Measurements from ENCODE around the gene GTPBP4. TPM values are rescaled to one million over a fixed set of nuclear protein-coding genes. Genes with fewer than 3 reads are reported as not detected.

Gene GTPBP4
- polyA plus RNA-seq, 1 donor: 49.3 TPM

DNA sequence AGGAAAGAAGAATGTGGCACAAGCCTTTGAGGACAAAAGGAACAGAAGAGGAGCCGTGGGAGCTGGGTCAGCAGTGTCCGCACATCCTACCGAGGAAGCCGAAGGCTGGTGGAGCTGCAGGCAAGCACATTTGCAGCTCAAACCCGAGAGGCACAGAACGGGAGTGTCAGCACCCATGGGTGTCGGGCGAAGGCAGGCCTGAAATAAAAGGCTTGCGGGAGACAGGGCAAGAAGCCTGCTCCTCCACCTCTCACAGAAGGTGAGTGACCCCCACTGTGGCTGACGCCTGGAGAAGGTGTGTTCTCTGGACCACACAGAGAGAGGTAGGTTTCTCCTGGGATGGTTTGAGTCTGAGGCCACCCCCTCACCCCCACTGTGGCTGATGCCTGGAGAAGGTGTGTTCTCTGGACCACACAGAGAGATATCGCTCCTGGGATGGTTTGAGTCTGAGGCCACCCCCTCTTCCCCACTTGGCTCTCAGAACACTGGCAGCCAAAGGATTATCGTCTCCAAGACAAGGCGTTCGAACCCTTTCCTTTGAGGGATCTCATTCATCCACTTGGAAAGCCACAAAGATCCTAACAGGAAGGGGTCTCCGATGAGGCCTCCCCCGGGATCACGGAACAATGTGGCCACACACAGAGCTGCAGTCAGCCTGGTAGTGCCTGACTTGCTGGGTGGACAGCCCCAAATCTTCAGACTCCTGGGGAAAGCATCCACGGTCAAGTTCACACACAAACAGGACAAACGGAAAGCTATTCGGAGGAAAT is 21.6 kb upstream of the GTPBP4 start:
- no peak for DNase-seq (ENCODE audit: low read depth)

DNA sequence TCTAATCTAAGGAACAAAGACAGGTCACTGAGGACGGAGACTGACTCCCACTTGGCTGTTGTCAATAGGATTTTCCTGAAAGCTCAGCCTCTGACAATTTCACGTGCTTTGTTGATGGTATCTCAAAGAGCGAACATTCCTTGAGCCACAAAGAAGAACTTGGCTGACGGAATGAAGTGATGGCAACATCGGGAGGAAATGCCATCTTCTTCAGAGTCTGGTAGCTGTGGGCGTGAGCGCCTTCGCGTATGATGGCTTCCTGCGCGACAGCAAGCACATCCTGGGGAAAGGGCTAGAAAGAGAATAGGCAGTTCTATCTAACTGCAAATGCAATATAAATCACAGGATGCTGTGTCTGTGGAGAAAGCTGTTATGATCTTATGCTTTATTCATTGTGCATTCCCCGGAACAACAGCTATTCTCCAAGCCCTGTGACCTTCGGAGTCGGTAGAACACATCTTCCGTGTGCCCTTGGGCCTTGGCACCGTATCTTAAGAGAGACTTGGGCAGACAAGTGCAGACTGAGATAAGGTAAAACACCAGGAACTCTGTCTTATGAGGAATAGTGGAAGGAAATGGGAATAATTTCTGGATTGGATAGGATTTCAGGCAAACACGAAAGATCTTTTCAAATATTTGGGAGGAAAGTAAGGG is 19.6 kb upstream of the GTPBP4 start:
- no peak for DNase-seq (ENCODE audit: low read depth)

DNA sequence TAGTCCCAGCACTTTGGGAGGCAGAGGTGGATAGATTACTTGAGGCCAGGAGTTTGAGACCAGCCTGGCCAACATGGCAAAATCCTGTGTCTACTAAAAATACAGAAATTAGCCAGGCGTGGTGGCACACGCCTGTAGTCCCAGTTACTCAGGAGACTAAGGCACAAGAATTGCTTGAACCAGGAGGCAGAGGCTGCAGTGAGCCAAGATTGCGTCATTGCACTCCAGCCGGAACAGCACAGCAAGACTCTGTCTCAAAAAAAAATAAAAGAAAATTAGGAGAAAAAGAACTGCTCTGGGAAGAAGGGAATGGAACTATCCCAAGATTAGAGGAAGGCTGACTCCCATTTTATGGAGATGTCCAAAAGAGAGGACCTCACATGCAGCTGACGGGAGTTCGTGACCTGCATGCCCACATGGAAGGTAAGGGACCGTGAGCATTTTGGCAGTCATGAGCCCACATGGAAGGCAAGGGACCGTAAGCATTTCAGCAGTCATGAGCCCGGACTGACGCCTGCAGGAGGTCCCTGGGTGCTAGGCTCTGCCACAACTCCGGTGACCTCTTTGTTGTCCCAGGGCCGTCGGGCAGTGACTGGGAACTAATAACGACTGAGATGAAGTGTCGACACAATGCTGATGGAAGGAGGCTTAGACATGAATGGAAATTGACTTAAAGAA is 18.6 kb upstream of the GTPBP4 start:
- DNase-seq (ENCODE audit: low read depth): no peak

DNA sequence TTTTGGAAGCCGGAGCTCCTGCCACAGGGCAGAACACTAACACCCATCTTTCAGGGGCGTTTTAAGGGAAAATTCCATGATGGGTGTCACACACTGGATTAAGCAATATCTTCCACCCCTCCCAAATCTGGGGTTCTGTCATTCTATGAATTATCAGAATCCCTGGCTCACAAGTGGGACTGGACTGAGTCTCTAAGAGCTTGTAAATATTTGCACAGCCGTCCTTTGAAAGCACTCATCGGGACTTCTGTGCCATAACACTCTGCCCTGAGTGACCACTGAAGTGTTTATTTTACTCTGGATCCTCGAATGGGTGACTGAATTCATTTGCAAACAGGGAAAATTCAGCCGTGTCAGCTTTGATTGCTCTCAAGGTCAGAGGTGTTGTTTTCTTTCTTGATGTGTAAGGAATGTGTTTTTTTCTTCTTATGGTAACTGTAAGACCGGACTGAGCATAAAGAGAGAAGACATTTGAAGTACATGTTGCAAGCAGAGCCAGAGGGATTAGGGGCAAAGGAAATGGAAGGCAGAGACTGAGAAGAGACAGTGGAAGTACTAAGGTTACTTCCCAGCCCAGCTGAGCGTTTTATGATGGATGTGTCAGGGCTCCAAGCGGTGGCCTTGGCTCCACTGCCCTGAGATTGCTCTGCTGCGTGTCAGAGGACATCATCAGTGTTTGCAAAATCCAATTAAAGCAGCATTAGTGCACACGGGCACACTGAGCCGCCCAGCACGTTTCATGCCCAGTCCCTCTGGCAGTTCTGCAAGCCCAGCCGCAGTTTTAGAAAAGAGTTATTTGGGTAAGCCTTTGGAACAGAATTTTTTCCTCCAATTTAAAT is 17.7 kb upstream of the GTPBP4 start:
- no peak for DNase-seq (ENCODE audit: low read depth)

DNA sequence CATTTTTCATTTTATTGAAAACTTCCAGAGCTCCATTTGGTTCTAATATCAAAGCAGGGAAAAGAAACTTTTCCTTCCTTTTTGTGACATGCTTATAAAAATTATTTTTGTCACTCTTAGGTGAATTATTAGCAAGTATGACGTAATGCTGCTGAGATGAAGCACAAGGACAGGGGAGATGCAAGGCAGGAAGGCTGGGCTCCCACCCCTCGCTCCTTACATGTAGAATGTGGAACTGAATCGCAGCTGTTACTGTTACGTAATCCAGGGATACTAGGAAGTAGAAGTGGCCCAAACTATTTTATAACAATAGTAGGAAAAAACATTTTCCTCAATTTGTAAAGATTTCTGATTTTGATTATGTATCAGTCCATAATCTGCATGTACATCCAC is 17.1 kb upstream of the GTPBP4 start:
- no peak for DNase-seq (ENCODE audit: low read depth)

DNA sequence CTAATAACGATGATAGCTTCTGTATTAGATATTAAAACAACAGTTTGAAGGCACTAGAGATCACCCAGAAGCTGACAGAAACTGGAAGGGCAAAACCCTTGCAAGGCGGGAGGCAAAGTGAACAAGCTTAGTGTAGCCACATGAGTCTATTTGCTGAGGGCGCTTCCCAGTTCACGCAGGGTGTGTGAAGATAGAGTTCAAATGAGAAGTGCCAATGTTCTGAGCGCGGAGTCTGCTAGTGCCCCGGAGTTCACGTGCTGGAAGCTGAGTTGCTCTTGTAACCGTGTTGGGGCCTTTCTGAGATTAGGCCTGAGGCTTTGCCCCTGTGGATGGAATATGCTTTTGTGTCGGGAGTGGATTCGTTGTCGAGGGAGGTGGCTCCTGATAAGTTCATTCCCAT is 16.6 kb upstream of the GTPBP4 start:
- DNase-seq (ENCODE audit: low read depth): no peak

DNA sequence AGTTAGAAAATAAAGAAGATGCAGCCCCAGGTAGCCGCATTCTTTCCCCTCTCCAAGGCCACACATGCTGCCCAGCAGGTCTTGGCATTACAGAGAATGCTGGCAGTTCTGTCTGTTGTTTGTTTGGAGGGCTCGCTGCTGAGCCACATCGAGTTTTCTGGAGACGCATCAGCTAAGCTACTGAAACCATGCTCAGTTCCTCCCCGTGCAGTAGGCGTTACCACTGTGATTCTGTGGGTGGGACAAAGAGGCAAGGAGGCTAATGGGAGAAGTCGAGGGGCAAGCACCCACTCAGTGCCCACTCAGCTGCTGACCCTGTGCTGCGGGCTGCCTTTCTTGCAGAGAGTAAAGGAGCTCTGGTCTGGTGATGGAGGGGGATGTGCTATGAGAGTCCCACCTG is 15.5 kb upstream of the GTPBP4 start:
- no peak for DNase-seq (ENCODE audit: low read depth)

DNA sequence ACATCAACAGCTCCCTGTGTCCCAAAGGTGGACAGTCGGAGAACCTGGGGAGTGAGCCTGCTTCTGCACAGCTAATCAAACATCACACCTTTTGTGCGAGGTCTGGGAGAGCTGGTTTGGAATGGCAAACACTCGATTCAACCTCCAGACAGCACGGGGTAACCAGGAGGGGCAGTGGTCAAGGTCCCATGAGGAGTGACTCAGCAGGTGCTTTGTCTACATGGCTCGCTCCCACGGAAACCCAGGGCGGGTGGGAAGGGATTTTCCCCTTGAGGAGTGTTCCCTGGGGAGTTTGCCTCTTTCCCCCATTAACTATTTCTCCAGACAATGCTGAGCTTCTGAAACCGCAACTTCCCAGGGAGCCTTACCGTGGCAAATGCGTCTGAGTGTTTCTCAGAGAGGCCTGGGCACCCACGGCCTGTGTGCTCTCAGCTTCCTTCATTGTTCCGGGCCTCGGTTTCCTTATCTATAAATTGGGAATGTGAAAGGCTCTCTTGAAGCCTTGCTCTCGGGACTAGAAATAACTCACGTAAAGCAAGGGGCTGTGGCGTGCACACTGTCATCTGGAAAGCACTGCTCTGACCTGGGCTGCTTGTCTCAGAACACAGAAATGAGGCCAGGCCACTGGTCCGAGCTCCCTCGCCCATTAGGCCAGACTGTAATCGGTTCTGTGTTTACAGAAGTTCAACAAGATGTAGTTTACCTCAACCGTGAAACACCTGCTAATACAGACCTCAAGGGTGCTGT is 14.0 kb upstream of the GTPBP4 start:
- DNase-seq (ENCODE audit: low read depth): no peak

DNA sequence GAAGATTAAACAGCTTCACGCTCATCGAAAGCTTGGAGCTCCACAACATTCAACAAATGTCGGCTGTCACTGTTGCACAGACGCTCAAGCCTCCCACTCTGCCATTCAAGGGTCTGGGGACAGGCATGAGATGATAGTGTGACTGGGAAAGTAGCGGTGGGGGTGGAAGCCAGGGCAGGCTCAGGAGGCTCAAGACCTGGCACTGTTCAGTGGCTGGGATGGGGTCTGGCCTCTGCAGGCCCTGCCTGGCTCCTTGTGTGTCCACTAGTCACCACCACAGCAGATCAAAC is 13.5 kb upstream of the GTPBP4 start:
- no peak for DNase-seq (ENCODE audit: low read depth)

DNA sequence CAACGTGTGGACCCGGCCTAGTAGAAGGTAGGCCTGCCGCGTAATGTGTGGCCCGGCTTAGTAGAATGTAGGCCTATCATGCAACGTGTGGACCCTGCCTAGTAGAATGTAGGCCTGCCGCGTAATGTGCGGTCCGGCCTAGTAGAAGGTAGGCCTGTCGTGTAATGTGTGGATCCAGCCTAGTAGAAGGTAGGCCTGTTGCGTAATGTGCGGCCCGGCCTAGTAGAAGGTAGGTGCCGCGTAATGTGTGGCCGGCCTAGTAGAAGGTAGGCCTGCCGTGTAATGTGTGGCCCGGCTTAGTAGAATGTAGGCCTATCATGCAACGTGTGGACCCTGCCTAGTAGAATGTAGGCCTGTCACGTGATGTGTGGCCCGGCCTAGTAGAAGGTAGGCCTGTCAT is 11.9 kb upstream of the GTPBP4 start:
- DNase-seq (ENCODE audit: low read depth): no peak

DNA sequence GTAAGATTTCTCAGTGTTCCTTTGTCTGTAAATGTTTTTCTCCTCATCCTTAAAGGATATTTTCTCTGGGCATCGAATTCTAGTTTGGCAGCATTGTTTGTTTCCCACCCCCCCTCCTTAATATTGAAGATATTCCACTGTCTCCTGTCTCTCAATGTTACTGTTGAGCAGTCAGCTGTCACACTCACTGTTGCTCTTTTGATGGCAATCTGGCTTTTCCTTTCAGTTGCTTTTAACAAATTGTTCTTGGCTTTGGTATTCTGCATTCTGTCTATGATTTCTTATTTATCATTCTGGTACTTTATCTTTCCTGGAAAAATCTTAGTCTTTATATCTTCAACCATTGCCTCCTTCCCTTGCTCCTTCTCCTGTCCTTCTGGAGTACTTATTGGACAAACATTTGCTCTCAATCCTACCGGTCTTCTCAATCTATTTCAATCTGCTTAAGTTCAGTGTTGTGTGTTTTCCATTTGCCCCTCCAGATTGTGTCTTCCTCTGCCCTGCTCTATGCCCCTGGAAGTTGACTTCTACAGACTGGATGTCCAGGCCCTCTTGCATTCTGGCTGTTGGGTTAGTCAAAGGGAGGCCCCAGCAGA is 9.3 kb upstream of the GTPBP4 start:
- no peak for DNase-seq (ENCODE audit: low read depth)

DNA sequence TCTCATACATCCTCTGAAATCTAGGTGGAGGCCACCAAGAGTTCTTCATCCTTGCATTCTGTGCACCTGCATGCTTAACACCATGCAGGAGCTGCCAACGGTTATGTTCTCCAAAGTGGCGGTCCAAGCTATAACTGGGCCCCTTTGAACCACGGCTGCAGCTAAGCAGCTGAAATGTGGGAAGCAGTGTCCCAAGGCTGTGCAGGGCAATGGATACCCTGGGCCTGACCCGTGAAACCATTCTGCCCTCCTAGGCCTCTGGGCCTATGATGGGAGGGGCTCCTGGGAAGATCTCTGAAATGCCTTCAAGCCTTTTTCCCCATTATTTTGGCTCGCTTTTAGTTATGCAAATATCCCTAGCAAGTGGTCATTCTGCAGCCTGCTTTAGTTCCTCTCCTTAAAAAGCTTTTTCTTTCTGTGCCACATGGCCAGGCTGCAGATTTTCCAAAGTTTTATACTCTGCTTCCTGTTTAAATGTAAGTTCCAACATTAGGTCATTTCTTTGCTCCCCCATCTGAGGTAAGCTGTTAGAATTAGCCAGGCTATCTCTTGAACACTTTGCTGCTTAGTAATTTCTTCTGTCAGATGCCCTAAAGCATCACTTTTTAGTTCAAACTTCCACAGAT is 7.7 kb upstream of the GTPBP4 start:
- DNase-seq (ENCODE audit: low read depth): no peak

DNA sequence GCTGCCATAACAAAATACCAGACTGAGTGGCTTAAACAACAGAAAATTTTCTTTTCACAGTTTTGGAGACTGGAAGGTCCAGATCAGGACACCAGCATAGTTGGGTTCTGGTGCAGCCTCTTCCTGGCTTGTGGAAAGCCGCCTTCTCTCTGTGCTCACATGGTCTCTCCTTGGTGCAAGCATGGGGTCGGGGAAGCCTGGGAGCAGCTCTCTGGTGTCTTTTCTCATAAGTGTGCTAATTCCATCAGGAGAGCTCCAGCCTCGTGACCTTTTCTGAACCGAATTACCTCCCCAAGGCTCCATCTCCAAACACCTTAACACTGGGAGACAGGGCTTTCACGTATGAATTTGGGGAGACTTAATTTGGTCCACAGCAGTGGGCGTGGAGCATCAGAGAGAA is 4.8 kb upstream of the GTPBP4 start:
- DNase-seq (ENCODE audit: low read depth): no peak

DNA sequence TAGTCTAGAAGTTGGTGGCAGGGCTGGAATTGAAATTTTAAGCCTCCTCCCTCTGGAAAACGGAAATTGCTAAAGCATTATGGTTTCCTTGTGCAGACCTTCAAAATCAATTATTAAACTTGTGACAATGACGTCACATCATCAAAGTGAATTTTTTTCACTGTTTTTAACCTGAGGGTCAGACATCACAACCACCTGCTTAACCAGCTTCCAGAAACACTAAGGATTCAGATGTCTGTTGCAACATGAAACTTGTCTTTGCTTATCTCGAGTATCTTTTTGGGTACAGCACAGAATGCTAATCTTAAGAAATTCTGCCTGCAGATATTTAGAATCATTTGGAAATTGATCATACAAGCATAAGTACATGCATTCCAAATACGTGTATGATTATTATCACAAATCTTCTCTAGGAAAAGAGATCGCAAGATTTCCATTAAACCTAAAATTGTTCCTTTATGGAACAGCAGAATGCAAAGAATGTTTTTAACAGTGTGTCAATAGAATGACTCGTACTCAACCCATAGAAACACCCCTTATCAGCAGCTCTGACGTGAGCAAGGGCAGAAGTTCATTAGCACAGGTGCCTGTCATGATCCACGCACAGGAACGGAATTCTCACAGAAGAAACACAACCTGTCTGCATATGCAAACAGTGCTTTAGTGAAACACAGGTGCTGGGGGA is 4.1 kb upstream of the GTPBP4 start:
- DNase-seq (ENCODE audit: low read depth): no peak

DNA sequence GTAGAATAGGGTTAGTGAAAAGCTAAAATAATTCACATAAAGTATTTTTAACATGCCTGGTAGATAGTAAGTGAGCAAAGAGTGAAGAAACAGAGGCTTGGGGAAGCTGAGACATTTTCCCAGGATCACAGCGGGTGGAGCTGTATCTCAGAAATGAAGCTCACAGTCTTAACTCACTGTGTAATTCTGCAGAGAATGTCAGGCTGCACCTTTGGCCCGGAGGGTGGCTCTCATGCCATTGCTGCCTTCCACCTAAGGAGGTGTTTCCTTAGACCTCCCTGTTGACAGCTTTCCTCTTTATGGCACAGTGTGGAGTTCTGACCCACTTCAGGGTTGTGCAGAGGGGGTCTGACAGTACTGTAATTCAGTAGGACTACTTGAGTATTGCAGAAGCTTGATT is 2.9 kb upstream of the GTPBP4 start:
- DNase-seq (ENCODE audit: low read depth): no peak

DNA sequence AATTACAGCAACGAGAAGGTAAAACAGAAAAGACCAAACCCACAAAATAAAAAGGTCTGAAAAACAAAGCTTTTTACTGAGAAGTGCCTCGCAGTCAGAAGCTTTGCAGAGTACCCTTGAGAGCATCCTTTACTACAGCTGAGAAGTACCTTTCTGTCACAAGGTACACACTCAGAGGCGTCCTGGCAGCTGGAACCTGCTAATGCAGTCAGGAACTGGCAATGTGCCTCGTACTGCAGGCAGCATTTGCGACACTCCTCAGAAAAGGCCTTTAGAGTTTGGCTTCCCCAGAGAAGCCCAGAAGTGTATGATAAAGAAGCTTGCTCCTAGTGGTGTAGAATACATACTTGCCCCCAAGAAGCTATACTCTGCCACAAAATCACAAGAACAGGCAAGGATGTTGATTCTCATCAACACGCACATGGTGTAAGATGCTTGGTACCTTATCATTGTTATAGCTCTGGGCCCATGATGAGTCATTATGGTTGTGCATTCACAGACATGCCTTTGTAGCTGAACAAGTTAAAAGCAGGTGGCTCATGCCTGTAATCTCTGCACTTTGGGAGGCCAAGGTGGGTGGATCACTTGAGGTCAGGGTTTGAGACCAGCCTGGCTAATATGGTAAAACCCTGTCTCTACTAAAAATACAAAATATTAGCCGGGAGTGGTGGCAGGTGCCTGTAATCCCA is 2.0 kb upstream of the GTPBP4 start:
- DNase-seq (ENCODE audit: low read depth): no peak

DNA sequence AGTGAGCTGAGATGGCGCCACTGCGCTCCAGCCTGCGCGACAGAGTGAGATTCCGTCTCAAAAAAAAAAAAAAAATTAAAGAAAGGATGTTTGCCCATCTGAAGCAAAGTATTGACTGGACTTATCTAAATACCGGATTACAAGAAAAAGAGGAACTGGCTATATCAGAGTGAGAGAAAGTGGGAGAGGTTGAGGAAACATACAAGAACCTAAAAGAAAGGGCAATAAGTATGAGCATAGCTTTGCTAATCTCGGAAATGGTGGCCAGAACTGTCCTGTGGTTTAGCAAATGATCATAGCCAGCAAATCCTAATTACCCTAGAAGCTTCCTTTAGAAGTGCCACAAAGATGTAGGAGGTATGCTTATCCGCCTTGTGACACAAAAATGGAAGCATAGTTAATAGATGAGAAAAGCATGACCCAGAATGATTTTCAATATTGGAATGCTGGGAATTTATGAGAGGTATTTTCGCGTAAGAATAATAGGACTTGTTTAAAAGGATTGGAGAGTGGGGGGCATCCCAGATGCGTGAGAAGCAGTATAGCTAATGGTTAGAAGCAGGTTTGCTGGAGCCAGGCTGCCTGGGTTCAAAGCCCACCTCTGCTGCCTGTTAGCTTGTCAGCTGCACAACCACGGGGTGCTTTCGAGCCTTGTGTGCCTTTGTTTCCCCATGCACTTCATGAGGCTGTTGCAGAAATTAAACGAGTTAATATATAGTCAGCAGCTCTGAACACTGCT is 1.2 kb upstream of the GTPBP4 start:
- no peak for DNase-seq (ENCODE audit: low read depth)

DNA sequence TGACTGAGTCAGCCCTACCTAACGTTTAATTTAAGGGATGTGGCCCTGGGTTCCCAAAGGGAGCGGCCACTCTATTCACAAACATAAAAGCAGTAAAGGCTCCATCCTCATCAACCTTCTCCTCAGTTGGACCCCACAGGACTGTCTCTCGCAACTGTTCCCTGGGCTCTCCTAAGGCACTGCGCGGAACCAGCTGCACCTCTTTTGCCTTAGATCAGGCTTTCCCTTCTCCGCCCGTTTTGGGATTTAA is 689 bp upstream of the GTPBP4 start:
- DNase-seq (ENCODE audit: low read depth): no peak

All from forelimb muscle (tissue), 1 donor.